NAMALWA (cell line): ENCODE measurements around the gene XPC.
"Not testable (repeated sequence)": the region's sequence is repeated elsewhere in the genome, so short reads cannot be mapped to it uniquely, and the experiment has no call there.

Experiments
- DNase-seq: peaks from one replicate; pipeline ENCODE4 v3.0.0-alpha.2; 2015; ENCODE audit warnings: low spot score

The XPC gene

GRCh38 chr3:14178247-14179113 lies at the start of gene XPC, which contains the start of gene LSM3:
TSS of gene XPC (minus strand) at chr3:14178601. CDS start at chr3:14178568, 33 bp downstream.
TSS of gene LSM3 (plus strand) at chr3:14178817. CDS start at chr3:14178861, 44 bp downstream.
- DNase-seq: peak; percentile 99

GRCh38 chr3:14227856-14228255 lies 49.5 kb upstream of the XPC start:
- DNase-seq: no peak

GRCh38 chr3:14226351-14226750 lies 48.0 kb upstream of the XPC start:
- DNase-seq: not testable (repeated sequence)

GRCh38 chr3:14225421-14225820 lies 47.0 kb upstream of the XPC start:
- no peak for DNase-seq

- DNase-seq: no peak
Measured at GRCh38 chr3:14224895-14225294, 46.5 kb upstream of the XPC start.

GRCh38 chr3:14223595-14223994 lies 45.2 kb upstream of the XPC start:
- DNase-seq: no peak

- no peak for DNase-seq
Measured at GRCh38 chr3:14222900-14223594, 44.6 kb upstream of the XPC start.

GRCh38 chr3:14222457-14222856 lies 44.1 kb upstream of the XPC start:
- DNase-seq: no peak

GRCh38 chr3:14221902-14222301 lies 43.5 kb upstream of the XPC start:
- no peak for DNase-seq

- DNase-seq: no peak
Measured at GRCh38 chr3:14220933-14221332, 42.5 kb upstream of the XPC start.

GRCh38 chr3:14218355-14218754 lies 40.0 kb upstream of the XPC start:
- DNase-seq: no peak

GRCh38 chr3:14216257-14217048 lies 38.1 kb upstream of the XPC start:
- DNase-seq: peak; percentile 79

GRCh38 chr3:14214764-14215163 lies 36.4 kb upstream of the XPC start:
- no peak for DNase-seq

GRCh38 chr3:14213066-14213774 lies 34.8 kb upstream of the XPC start:
- DNase-seq: no peak

GRCh38 chr3:14212032-14212431 lies 33.6 kb upstream of the XPC start:
- no peak for DNase-seq

GRCh38 chr3:14211621-14212020 lies 33.2 kb upstream of the XPC start:
- DNase-seq: no peak

- DNase-seq: no peak
Measured at GRCh38 chr3:14210843-14211594, 32.6 kb upstream of the XPC start.

GRCh38 chr3:14210290-14210688 lies 31.9 kb upstream of the XPC start:
- no peak for DNase-seq

GRCh38 chr3:14209581-14210289 lies 31.3 kb upstream of the XPC start:
- no peak for DNase-seq

- DNase-seq: no peak
Measured at GRCh38 chr3:14208977-14209394, 30.6 kb upstream of the XPC start.
